Bronchial epithelial cell (primary cell): ENCODE results near the gene HMGCR. TPM values are rescaled to one million over a fixed set of nuclear protein-coding genes. Genes with fewer than 3 reads are reported as not detected.

Experiments used
- DNase-seq: peaks from one replicate; pipeline ENCODE4 v3.0.0-alpha.2; 2010; ENCODE audit warnings: low read depth
- FAIRE-seq: peaks from 2 replicates; lab custom pipeline; 2011; peaks lifted over from hg19 to GRCh38; lab: Jason Lieb, UNC
- H3K27me3 ChIP-seq: 2 replicates; pipeline ENCODE4 v1.5.1; 2011; ENCODE audit warnings: low read length; ENCODE audit not compliant: control insufficient read depth, insufficient read depth
- H3K36me3 ChIP-seq: 2 replicates; pipeline ENCODE4 v1.5.1; 2011; ENCODE audit warnings: low read length; ENCODE audit not compliant: control insufficient read depth, insufficient read depth
- H3K4me3 ChIP-seq: 2 replicates; pipeline ENCODE4 v1.5.1; 2011; ENCODE audit warnings: mild to moderate bottlenecking, low read depth, low read length, control low read depth
- total RNA-seq: library from RNA; depleted of rRNA; stranded (reverse); fragments of >200 nt; gene quantifications from 2 replicates; pipeline ENCODE4 v1.2.1, GENCODE V29; 2014
- TF ChIP-seq, protein P1 (sequence below): IDR thresholded peaks from 2 replicates; pipeline ENCODE4 v1.5.1; 2011; ENCODE audit warnings: mild to moderate bottlenecking, moderate library complexity, low read length, control low read depth, inconsistent platforms; ENCODE audit not compliant: insufficient read depth, severe bottlenecking

The HMGCR gene
- total RNA-seq, 1 donor from 2014 or later = 83.7 TPM

DNA sequence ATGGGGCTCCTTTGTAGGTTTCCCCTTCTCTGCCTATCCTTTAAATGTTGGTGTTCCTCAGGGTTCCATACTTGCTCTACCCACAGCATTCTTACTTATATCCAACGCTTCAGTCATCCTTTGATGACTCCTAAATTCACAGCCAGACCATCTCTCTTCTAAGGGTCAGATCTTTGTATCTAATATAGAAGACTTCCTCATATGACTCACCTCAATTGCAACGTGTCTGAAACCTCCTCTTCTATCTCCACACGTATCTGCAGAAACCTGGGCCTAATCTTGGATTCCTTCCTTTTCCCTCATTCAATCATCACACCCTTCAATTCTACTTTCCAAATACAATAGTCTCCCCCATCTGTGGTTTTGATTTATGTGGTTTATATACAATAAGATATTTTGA lies 68.3 kb downstream of the HMGCR start:
- DNase-seq = peak; percentile 68
- Histone ChIP-seq H3K27me3 (no peaks in the 10 kb centered on the region), H3K36me3 (peaks cover 1% of the 10 kb centered on the region), H3K4me3 (no peak overlapping the region)
- TF ChIP-seq, protein P1, sequence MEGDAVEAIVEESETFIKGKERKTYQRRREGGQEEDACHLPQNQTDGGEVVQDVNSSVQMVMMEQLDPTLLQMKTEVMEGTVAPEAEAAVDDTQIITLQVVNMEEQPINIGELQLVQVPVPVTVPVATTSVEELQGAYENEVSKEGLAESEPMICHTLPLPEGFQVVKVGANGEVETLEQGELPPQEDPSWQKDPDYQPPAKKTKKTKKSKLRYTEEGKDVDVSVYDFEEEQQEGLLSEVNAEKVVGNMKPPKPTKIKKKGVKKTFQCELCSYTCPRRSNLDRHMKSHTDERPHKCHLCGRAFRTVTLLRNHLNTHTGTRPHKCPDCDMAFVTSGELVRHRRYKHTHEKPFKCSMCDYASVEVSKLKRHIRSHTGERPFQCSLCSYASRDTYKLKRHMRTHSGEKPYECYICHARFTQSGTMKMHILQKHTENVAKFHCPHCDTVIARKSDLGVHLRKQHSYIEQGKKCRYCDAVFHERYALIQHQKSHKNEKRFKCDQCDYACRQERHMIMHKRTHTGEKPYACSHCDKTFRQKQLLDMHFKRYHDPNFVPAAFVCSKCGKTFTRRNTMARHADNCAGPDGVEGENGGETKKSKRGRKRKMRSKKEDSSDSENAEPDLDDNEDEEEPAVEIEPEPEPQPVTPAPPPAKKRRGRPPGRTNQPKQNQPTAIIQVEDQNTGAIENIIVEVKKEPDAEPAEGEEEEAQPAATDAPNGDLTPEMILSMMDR = no peak
- no peak for FAIRE-seq

Other genes starting within 250 kb of the HMGCR start
- gene ANKRD31, start 100.3 kb upstream of the HMGCR start, total RNA-seq = 0.13 and 0.26 TPM in 2 replicates
- 20.5 and 25.3 TPM in 2 replicates for gene CERT1, start 174.4 kb downstream of the HMGCR start, total RNA-seq
- gene POLK, start 174.7 kb downstream of the HMGCR start, total RNA-seq = 22.4 and 23.8 TPM in 2 replicates